Activated CD8-positive, alpha-beta memory T cell treated with anti-CD3 and anti-CD28 coated beads, Interleukin-2, amount 50 U/mL, for 24 hours (primary cell): ENCODE data around the gene ARHGAP28.

ENCODE experiments used
- DNase-seq: peaks from one replicate; pipeline ENCODE4 v3.0.0-alpha.2; 2020; ENCODE audit errors: extremely low read depth

ARHGAP28 gene

GRCh38 chr18:6871566-6871965, 142.1 kb downstream of the ARHGAP28 start:
- DNase-seq: no peak

GRCh38 chr18:6873040-6873751, 143.7 kb downstream of the ARHGAP28 start:
- no peak for DNase-seq

- DNase-seq: no peak
These were observed 144.8 kb downstream of the ARHGAP28 start for GRCh38 chr18:6874315-6874714.

GRCh38 chr18:6875749-6876148, 146.2 kb downstream of the ARHGAP28 start:
- DNase-seq: no peak

- no peak for DNase-seq
These were observed 147.1 kb downstream of the ARHGAP28 start for GRCh38 chr18:6876641-6877041.

- DNase-seq: no peak
These were observed 147.8 kb downstream of the ARHGAP28 start for GRCh38 chr18:6877288-6877687.

- DNase-seq: no peak
These were observed 149.2 kb downstream of the ARHGAP28 start for GRCh38 chr18:6878556-6879297.

- no peak for DNase-seq
These were observed 150.1 kb downstream of the ARHGAP28 start for GRCh38 chr18:6879508-6880195.

GRCh38 chr18:6881034-6881820, 151.7 kb downstream of the ARHGAP28 start:
- DNase-seq: no peak

GRCh38 chr18:6882401-6882800, 152.9 kb downstream of the ARHGAP28 start:
- no peak for DNase-seq

GRCh38 chr18:6885006-6885481, 155.5 kb downstream of the ARHGAP28 start:
- no peak for DNase-seq

- DNase-seq: no peak
These were observed 156.7 kb downstream of the ARHGAP28 start for GRCh38 chr18:6885992-6886796.

GRCh38 chr18:6886797-6887330, 157.3 kb downstream of the ARHGAP28 start:
- no peak for DNase-seq

- no peak for DNase-seq
These were observed 162.3 kb downstream of the ARHGAP28 start for GRCh38 chr18:6891788-6892187.

GRCh38 chr18:6901286-6901926, 171.9 kb downstream of the ARHGAP28 start:
- DNase-seq: no peak

- DNase-seq: no peak
These were observed 187.6 kb downstream of the ARHGAP28 start for GRCh38 chr18:6917072-6917471.

GRCh38 chr18:6920099-6920955, 190.8 kb downstream of the ARHGAP28 start:
- no peak for DNase-seq

- no peak for DNase-seq
These were observed 192.1 kb downstream of the ARHGAP28 start for GRCh38 chr18:6921571-6921970.

- no peak for DNase-seq
These were observed 193.7 kb downstream of the ARHGAP28 start for GRCh38 chr18:6923220-6923619.
